Measurements from ENCODE around the gene ACSL6.

Gene ACSL6

DNA sequence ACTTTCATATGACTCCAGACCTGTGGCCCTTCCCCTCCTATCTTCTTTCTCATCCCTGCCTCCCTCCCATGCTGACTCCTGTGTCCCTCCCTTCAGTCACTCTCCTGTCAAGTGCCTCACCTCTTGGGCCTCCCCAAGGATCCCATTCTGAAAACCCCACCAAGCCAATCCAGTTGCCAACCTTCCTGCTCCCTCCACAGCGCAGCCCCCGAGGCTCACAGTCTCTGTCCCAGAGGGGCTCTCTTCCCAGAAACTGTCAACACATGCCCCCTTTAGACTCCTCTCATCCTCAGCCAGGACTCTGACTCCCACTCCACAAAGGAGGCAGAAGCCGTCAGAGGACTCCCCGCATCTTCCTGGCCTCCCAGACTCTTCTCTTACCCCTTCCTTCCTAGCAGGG is 30.8 kb downstream of the ACSL6 start:
- Histone ChIP-seq H3K27me3 (ENCODE audit: control insufficient read depth, insufficient read depth, low read length) (no peaks in the 10 kb centered on the region), H3K36me3 (ENCODE audit: control insufficient read depth, low read depth, low read length) (no peaks in the 10 kb centered on the region), H3K9me3 (ENCODE audit: control insufficient read depth, low read depth, low read length) (no peaks in the 10 kb centered on the region), H3K4me1 (ENCODE audit: control insufficient read depth, low read depth, low read length) (no peaks in the 10 kb centered on the region), H3K27ac (ENCODE audit: low read length) (no peak overlapping the region), H3K4me3 (ENCODE audit: low read length) (no peak overlapping the region), H3K9ac (ENCODE audit: low read length) (no peak overlapping the region)

DNA sequence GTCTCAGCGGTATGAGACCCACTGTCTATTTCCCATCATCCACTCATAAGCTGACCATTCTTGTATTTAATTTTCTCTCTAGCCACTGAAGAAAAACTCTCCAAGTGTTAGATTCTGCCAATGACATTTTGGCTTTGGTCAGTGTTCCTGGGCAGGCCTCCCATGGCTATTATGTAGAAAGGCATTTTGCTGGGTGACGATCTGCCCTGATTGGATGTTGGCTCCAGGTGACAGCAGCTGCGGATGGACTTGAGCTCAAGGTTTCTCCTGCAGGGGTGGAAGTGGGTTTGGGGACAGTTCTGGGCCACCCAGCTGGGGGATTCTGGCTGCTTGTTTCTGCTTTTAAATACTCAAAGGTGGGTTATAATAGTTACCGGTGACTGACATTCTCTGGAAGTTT is 31.6 kb downstream of the ACSL6 start:
- Histone ChIP-seq H3K27me3 (ENCODE audit: control insufficient read depth, insufficient read depth, low read length) (no peaks in the 10 kb centered on the region), H3K4me1 (ENCODE audit: control insufficient read depth, low read depth, low read length) (peaks cover 7% of the 10 kb centered on the region), H3K9ac (ENCODE audit: low read length) (no peak overlapping the region), H3K9me3 (ENCODE audit: control insufficient read depth, low read depth, low read length) (no peaks in the 10 kb centered on the region), H3K36me3 (ENCODE audit: control insufficient read depth, low read depth, low read length) (no peaks in the 10 kb centered on the region), H3K4me3 (ENCODE audit: low read length) (no peak overlapping the region), H3K27ac (ENCODE audit: low read length) (no peak overlapping the region)

- Histone ChIP-seq H3K9ac (ENCODE audit: low read length) (no peak overlapping the region), H3K36me3 (ENCODE audit: control insufficient read depth, low read depth, low read length) (no peaks in the 10 kb centered on the region), H3K4me1 (ENCODE audit: control insufficient read depth, low read depth, low read length) (peaks cover 9% of the 10 kb centered on the region), H3K4me3 (ENCODE audit: low read length) (no peak overlapping the region), H3K9me3 (ENCODE audit: control insufficient read depth, low read depth, low read length) (no peaks in the 10 kb centered on the region), H3K27me3 (ENCODE audit: control insufficient read depth, insufficient read depth, low read length) (no peaks in the 10 kb centered on the region), H3K27ac (ENCODE audit: low read length) (no peak overlapping the region)
Observed at GRCh38 chr5:131977212-131977604, 34.2 kb downstream of the ACSL6 start.

GRCh38 chr5:131976414-131977211 is 34.8 kb downstream of the ACSL6 start:
- H3K4me3 ChIP-seq (ENCODE audit: low read length) = no peak overlapping the region
- H3K9ac ChIP-seq (ENCODE audit: low read length) = no peak overlapping the region
- H3K4me1 ChIP-seq (ENCODE audit: control insufficient read depth, low read depth, low read length) = peaks cover 9% of the 10 kb centered on the region
- no peak overlapping the region for H3K27ac ChIP-seq (ENCODE audit: low read length)
- H3K27me3 ChIP-seq (ENCODE audit: control insufficient read depth, insufficient read depth, low read length) = no peaks in the 10 kb centered on the region
- H3K36me3 ChIP-seq (ENCODE audit: control insufficient read depth, low read depth, low read length) = no peaks in the 10 kb centered on the region
- no peaks in the 10 kb centered on the region for H3K9me3 ChIP-seq (ENCODE audit: control insufficient read depth, low read depth, low read length)

DNA sequence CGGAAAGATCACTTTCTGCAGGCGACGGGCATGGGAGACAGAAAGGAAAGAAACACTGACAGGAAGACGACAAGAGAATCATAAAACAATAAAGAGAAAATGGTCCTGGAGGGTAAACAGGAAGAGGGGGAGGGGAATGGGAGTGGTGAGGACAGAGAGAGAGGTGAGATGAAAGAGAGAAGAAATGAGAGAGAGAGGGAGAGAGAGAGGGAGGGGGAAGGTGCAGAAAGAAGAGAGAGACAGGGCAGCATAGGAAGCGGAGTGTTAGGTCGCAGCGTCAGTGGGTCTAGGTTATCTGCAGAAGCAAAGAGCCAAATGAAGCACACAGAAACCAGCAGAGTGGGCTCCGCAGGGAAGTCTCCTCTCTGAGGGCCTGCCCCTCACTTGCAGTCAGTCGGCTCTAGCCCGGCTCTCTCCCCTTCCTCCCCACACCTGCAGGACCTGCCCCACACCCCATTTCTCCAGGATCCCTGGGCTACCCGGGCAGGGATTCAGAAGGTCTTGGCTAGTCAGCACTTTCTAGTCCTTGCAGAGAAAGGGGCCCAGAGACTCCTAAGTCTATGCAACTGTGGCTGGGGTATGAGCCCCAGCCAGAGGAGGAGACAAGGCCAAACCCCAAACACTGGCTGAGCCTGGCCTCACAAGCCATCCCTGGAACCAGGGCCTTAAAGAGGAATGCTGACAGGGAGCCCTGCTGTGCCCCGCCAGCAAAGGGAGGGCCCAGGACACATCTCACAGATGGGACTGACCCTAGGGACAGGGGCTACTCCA is 36.3 kb downstream of the ACSL6 start:
- no peaks in the 10 kb centered on the region for H3K36me3 ChIP-seq (ENCODE audit: control insufficient read depth, low read depth, low read length)
- no peaks in the 10 kb centered on the region for H3K9me3 ChIP-seq (ENCODE audit: control insufficient read depth, low read depth, low read length)
- H3K4me1 ChIP-seq (ENCODE audit: control insufficient read depth, low read depth, low read length) = peaks cover 14% of the 10 kb centered on the region
- H3K27ac ChIP-seq (ENCODE audit: low read length) = no peak overlapping the region
- no peaks in the 10 kb centered on the region for H3K27me3 ChIP-seq (ENCODE audit: control insufficient read depth, insufficient read depth, low read length)
- no peak overlapping the region for H3K4me3 ChIP-seq (ENCODE audit: low read length)
- no peak overlapping the region for H3K9ac ChIP-seq (ENCODE audit: low read length)

DNA sequence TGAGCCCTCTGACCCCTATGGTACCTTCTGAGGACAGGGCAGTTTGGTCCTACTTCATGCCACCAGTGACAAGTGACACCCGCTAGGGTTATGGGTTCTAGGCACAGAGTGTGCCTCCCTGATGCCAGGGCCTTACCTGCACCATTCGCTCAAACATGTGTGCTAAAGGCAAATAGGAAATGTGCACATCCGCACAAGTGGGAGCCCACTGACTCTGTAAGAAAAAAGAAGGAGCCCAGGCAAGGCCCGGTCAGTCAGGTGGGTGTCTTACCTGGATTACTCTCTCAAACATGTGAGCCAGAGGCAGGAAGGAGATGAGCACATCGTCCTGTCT is 36.9 kb downstream of the ACSL6 start:
- H3K4me1 ChIP-seq (ENCODE audit: control insufficient read depth, low read depth, low read length) = peaks cover 14% of the 10 kb centered on the region
- H3K9ac ChIP-seq (ENCODE audit: low read length) = no peak overlapping the region
- H3K27me3 ChIP-seq (ENCODE audit: control insufficient read depth, insufficient read depth, low read length) = no peaks in the 10 kb centered on the region
- H3K9me3 ChIP-seq (ENCODE audit: control insufficient read depth, low read depth, low read length) = no peaks in the 10 kb centered on the region
- H3K36me3 ChIP-seq (ENCODE audit: control insufficient read depth, low read depth, low read length) = no peaks in the 10 kb centered on the region
- no peak overlapping the region for H3K4me3 ChIP-seq (ENCODE audit: low read length)
- H3K27ac ChIP-seq (ENCODE audit: low read length) = no peak overlapping the region

- Histone ChIP-seq H3K9me3 (ENCODE audit: control insufficient read depth, low read depth, low read length) (no peaks in the 10 kb centered on the region), H3K4me3 (ENCODE audit: low read length) (no peak overlapping the region), H3K4me1 (ENCODE audit: control insufficient read depth, low read depth, low read length) (peaks cover 14% of the 10 kb centered on the region), H3K9ac (ENCODE audit: low read length) (no peak overlapping the region), H3K27me3 (ENCODE audit: control insufficient read depth, insufficient read depth, low read length) (no peaks in the 10 kb centered on the region), H3K27ac (ENCODE audit: low read length) (no peak overlapping the region), H3K36me3 (ENCODE audit: control insufficient read depth, low read depth, low read length) (no peaks in the 10 kb centered on the region)
Observed at GRCh38 chr5:131974016-131974415, 37.4 kb downstream of the ACSL6 start.

- Histone ChIP-seq H3K27ac (ENCODE audit: low read length) (no peak overlapping the region), H3K36me3 (ENCODE audit: control insufficient read depth, low read depth, low read length) (no peaks in the 10 kb centered on the region), H3K27me3 (ENCODE audit: control insufficient read depth, insufficient read depth, low read length) (no peaks in the 10 kb centered on the region), H3K4me3 (ENCODE audit: low read length) (no peak overlapping the region), H3K4me1 (ENCODE audit: control insufficient read depth, low read depth, low read length) (peaks cover 14% of the 10 kb centered on the region), H3K9me3 (ENCODE audit: control insufficient read depth, low read depth, low read length) (no peaks in the 10 kb centered on the region), H3K9ac (ENCODE audit: low read length) (no peak overlapping the region)
Observed at GRCh38 chr5:131973089-131973712, 38.3 kb downstream of the ACSL6 start.

- Histone ChIP-seq H3K27me3 (ENCODE audit: control insufficient read depth, insufficient read depth, low read length) (no peaks in the 10 kb centered on the region), H3K9ac (ENCODE audit: low read length) (no peak overlapping the region), H3K4me3 (ENCODE audit: low read length) (no peak overlapping the region), H3K4me1 (ENCODE audit: control insufficient read depth, low read depth, low read length) (peaks cover 4% of the 10 kb centered on the region), H3K27ac (ENCODE audit: low read length) (no peak overlapping the region), H3K36me3 (ENCODE audit: control insufficient read depth, low read depth, low read length) (no peaks in the 10 kb centered on the region), H3K9me3 (ENCODE audit: control insufficient read depth, low read depth, low read length) (no peaks in the 10 kb centered on the region)
Observed at GRCh38 chr5:131968396-131968954, 43.0 kb downstream of the ACSL6 start.

DNA sequence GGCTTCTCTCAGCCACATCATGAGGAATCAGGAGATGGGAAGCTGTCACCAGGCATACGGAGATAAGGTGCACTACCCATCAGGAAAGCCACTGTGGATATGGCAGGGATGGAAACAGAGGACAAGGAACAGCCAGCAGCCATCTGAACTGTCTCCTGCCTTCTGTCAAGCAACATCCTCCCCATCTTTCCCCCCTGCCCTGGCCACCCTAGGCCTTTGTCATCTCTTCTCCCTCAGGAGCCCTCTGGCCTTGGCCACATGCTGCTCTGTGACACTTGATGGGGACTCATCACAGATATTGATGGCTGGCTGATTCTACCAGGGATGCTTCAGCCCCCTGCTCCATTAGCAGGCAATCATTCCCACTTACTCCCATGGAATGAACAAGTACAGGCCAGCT is 44.9 kb downstream of the ACSL6 start:
- no peak overlapping the region for H3K9ac ChIP-seq (ENCODE audit: low read length)
- no peak overlapping the region for H3K4me3 ChIP-seq (ENCODE audit: low read length)

GRCh38 chr5:131965826-131966415 is 45.5 kb downstream of the ACSL6 start:
- H3K36me3 ChIP-seq (ENCODE audit: control insufficient read depth, low read depth, low read length) = no peaks in the 10 kb centered on the region
- no peaks in the 10 kb centered on the region for H3K4me1 ChIP-seq (ENCODE audit: control insufficient read depth, low read depth, low read length)
- H3K27ac ChIP-seq (ENCODE audit: low read length) = no peak overlapping the region
- H3K9ac ChIP-seq (ENCODE audit: low read length) = no peak overlapping the region
- H3K9me3 ChIP-seq (ENCODE audit: control insufficient read depth, low read depth, low read length) = no peaks in the 10 kb centered on the region
- no peak overlapping the region for H3K4me3 ChIP-seq (ENCODE audit: low read length)
- no peaks in the 10 kb centered on the region for H3K27me3 ChIP-seq (ENCODE audit: control insufficient read depth, insufficient read depth, low read length)

More for the DNA sequence above, 44.9 kb downstream of the ACSL6 start:
- H3K9me3 ChIP-seq (ENCODE audit: control insufficient read depth, low read depth, low read length) = no peaks in the 10 kb centered on the region
- peaks cover 3% of the 10 kb centered on the region for H3K4me1 ChIP-seq (ENCODE audit: control insufficient read depth, low read depth, low read length)
- H3K27ac ChIP-seq (ENCODE audit: low read length) = no peak overlapping the region
- no peaks in the 10 kb centered on the region for H3K27me3 ChIP-seq (ENCODE audit: control insufficient read depth, insufficient read depth, low read length)
- H3K36me3 ChIP-seq (ENCODE audit: control insufficient read depth, low read depth, low read length) = no peaks in the 10 kb centered on the region
